Fibroblast of pulmonary artery (primary cell): ENCODE results near the gene IL17RC.
A peak's percentile ranks its signal among the peaks of the same experiment; 100 is the strongest.

ENCODE experiments used
- DNase-seq: peaks from one replicate; pipeline ENCODE4 v3.0.0-alpha.2; 2010; ENCODE audit warnings: low read depth
- H3K4me3 ChIP-seq: replicated peaks from 2 replicates; pipeline ENCODE4 v1.5.1; 2011; ENCODE audit warnings: low read depth, mild to moderate bottlenecking, control low read depth, low read length, moderate library complexity
- CTCF ChIP-seq: IDR thresholded peaks from 2 replicates; pipeline ENCODE4 v1.5.1; 2011; ENCODE audit warnings: mild to moderate bottlenecking, control low read depth, low read length, inconsistent platforms; ENCODE audit errors: missing control alignments

The IL17RC gene

GRCh38 chr3:9917820-9918219 is 922 bp downstream of the IL17RC start:
- TF ChIP-seq CTCF, result no peak
- peak overlapping the region; percentile 63 for H3K4me3 ChIP-seq
- no peak for DNase-seq

- no peak for TF ChIP-seq CTCF
- no peak overlapping the region for H3K4me3 ChIP-seq
- no peak for DNase-seq
Observed at GRCh38 chr3:9918261-9919038, 1.6 kb downstream of the IL17RC start.

- TF ChIP-seq CTCF, result no peak
- no peak for DNase-seq
- H3K4me3 ChIP-seq, result no peak overlapping the region
Observed at GRCh38 chr3:9928158-9928557, 11.3 kb downstream of the IL17RC start.

GRCh38 chr3:9930804-9931418 is 14.0 kb downstream of the IL17RC start:
- TF ChIP-seq CTCF, result peak; percentile 15
- peak; percentile 31 for DNase-seq
- no peak overlapping the region for H3K4me3 ChIP-seq

- no peak for DNase-seq
- no peak for TF ChIP-seq CTCF
- peak overlapping the region; percentile 76 for H3K4me3 ChIP-seq
Observed at GRCh38 chr3:9932535-9932842, 15.6 kb downstream of the IL17RC start.

- DNase-seq, result peak; percentile 77
- TF ChIP-seq CTCF, result peak; percentile 61
- peak overlapping the region; percentile 76 for H3K4me3 ChIP-seq
Observed at GRCh38 chr3:9932843-9933560, 16.1 kb downstream of the IL17RC start.
